NCI-H2227 (cell line): ENCODE data around the gene ABCA2.

Experiments used
- DNase-seq: peaks from one replicate; lab custom pipeline; 2025; ENCODE audit not compliant: unreplicated experiment; lab: John Stamatoyannopoulos, UW

ABCA2 gene

DNA sequence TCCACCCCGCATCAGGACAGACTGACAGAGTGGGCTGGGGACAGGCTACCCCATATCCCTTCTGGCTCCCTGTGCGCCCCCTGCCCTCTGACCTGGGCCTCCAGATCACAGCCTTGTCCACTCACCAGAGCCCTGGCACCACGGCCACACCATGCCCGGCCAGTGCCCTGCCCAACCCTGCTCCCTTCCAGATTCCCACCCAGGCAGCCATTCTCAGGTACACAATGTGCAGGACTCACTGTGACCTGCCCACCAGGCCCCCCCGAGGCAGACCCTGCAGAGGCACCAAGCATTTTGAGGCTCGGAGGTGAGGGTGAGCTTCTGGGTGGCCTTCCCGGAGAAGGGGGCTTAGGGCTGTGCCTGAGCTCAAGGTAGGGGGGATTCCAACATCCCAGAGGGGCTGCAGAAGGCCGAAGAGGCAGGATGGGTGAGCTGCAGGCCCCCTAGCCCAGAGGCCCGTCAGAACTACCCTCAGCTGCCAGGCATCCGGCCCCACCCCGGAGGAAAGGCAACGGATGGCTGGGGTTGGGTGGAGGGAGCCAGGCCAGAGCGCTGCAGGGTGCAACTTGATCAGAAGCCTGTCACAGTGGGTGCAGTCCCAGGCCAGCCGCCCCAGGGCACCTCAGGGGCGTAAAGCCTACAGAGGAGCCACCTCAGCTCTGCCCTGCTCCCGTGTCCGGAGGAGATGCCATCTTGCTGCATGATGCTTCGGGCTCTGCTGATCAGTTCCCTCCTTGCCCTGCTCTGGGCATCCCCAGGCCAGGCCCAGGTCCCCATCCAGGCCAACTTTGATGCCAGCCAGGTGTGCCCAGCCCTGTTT is 45.6 kb downstream of the ABCA2 start, which contains the start of gene LCNL1:
Gene LCNL1, plus strand, starts transcription at position 762 of the 820 bp plus-strand sequence. CDS start 594 bp downstream, outside the sequence.
- no peak for DNase-seq

DNA sequence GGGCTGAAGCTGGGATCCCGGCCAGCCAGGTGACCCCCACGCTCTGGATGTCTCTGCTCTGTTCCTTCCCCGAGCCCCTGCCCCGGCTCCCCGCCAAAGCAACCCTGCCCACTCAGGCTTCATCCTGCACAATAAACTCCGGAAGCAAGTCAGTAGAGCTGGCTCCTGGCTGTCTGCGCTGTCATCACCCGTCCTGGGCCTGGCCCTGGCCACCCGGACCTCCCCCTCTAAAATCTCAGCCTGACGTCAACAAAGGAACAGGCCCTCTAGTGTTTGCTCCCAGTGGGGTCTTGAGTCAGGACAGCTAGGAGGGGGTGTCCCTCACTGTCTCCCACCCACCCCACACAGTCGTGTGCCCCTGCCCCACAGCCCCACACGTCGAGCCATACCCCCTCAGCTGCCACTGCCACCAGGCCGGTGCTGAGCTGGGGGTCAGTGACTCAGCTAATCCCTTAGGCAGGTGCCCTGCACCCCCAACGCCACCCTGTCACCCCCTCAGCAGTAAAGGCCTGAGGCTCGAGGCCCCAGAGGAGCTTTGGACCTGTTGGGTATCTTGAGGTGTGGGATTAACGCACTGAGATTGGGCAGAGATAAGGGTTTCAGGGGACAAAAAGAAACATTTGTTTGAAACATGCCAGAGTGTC is 46.3 kb downstream of the ABCA2 start:
- DNase-seq: no peak

DNA sequence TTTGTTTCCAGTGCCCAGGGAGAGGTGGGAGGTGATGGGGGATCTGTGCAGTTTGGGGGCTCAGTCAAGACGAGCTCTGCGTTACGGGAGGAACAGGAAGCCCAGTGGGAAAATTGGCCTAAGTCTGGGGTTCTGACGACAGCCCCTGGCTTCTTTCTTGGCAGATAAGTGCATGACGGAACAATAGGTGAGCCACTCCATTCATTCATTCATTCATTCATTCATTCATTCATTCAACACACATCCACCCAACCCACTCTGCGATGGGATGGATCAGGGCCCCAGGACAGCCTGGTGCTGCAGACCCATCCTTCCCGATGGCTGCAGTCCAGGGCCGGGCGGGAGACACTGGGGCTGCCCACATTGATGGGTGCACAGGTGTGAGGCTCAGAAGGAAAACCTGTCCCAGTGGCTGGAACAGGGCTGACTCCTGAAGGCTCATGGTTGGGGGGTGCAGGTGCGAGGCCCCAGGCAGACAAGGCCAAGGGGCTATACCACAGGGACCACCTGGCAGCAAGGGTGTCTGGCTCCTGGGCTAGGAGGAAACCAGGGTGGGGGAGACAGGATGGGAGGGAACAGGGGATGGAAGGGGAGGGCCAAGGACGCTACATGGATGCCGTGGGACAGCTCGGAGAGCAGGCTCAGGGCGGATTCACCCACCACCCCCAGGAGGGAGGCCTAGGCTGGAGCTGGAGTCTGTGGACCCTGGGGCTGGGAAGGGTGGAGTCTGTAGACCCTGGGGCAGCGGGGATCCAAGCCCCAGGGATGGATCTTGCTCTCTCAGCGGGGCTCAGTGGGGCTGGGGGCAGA is 47.2 kb downstream of the ABCA2 start:
- no peak for DNase-seq

DNA sequence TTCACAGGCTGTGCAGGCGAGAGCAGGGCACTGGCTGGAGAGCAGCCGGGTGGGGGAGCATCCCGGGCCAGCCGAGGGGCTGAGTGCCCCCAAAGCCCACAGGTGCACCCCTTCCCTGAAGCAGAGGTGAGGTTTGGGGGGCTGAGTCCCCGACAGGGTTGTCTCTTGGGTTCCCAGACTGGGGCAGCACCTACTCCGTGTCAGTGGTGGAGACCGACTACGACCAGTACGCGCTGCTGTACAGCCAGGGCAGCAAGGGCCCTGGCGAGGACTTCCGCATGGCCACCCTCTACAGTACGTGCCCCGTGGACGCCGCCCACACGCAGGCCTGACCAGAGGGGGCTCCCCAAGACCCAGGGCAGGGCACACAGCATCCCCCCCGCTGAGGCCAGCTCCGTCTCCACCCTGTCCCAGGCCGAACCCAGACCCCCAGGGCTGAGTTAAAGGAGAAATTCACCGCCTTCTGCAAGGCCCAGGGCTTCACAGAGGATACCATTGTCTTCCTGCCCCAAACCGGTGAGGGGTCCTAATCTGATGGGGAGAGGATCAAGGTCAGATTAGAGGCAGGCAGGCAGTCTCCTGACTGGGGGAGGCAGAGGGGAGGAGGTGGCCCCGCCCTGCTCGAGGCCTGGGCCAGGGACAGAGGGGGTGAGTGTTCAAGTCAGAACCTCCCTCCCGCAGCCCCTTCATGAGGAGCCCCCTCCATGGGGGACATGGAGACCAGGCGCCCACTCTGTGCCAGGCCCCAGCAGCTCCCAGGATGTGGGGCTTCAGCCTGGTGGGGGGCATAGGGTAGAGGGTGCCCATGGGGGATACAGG is 48.1 kb downstream of the ABCA2 start:
- DNase-seq: no peak

DNA sequence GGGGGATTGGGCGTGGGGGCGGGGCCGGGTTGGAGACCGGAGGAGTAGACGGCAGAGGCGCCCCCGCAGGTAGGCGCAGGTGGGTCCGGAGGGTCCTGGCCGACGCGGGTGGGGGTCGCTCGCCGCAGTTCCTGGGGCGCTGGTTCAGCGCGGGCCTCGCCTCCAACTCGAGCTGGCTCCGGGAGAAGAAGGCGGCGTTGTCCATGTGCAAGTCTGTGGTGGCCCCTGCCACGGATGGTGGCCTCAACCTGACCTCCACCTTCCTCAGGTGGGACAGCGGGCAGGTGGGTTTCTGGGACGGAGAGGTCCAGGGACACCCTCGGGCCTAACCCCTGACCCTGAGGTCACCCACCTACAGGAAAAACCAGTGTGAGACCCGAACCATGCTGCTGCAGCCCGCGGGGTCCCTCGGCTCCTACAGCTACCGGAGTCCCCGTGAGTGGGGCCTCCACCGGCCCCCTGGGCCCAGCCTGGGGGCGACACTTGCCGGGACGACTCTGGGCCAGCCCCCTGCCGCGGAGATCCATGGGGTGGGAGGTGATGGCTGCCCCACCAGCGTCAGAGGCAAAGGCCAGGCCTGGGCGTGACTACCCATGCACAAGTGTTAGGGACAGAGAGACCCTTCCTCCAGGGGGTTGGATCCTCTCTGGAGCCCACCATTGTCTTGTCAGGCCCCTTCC is 49.0 kb downstream of the ABCA2 start:
- no peak for DNase-seq

DNA sequence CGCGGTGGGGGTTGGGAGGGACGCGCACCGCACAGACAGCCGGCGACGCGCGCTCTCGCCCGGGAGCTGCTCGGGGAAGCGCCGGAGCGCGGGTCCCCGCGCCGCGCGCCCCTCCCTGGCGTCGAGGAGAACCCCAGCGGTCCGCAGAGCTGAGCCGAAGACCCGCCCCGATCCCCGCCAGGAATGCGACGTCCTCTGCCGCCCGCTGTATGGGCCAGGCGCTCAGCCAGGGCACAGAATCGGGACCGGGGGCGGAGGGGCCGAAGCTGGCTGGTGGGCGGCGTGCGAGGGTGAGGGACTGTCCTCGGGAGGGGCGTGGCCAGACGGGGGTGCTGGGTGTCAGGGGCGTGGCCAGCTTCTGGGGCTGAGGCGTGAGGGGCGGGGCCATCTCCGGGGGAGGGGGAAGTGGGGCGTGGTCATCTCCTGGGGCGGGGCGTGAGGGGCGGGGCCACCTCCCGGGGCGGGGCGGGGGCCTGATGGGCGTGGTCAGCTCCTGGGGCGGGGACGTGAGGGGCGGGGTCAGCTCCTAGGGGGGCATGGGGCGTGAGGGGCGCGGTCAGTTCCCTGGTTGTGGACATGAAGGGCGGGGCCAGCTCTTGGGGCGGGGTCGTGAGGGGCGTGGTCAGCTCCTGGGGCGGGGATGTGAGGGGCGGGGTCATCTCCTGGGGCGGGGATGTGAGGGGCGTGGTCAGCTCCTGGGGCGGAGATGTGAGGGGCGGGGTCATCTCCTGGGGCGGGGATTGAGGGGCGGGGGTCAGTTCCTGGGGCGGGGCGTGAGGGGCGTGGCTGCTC is 49.8 kb downstream of the ABCA2 start:
- peak; percentile 80 for DNase-seq

DNA sequence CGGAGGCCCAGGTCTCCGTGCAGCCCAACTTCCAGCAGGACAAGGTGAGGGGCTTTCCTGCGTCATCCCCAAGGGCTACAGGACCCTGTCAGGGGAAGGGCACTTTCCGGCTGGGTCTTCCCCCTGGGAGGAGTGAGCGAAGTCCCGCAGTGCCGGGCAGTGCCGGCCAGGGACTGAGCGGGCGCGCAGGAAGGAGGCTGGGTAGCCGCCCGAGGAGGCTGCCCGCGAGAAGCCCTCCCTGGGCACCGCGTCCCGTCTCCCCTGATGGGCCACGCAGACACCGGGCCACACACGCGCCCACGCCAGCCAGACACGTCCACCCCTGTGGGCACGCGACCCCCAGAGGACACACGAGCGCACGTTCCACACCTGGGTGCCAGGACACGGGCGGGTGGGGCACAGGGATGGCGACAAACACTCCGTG is 50.4 kb downstream of the ABCA2 start:
- peak; percentile 25 for DNase-seq

DNA sequence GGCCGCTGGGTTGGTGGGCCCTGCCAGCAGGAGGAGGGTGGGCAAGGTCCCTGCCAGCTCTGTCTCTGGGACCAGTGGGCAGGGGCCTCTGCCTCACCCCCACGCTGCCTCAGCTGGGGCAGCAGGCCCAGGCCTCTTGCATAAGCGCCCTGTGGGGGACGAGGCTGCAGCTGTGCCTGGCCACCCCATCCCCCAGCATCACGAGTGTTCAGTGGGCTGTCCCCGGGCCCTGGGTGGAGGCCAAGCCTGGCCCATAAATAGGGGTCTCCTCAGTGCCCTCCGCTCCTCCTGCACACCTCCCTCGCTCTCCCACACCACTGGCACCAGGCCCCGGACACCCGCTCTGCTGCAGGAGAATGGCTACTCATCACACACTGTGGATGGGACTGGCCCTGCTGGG is 50.8 kb downstream of the ABCA2 start, which contains the start of gene PTGDS:
Gene PTGDS, plus strand, starts transcription at position 282 of the 400 bp plus-strand sequence. Its CDS starts 75 bp downstream, at position 357.
- DNase-seq: no peak

DNA sequence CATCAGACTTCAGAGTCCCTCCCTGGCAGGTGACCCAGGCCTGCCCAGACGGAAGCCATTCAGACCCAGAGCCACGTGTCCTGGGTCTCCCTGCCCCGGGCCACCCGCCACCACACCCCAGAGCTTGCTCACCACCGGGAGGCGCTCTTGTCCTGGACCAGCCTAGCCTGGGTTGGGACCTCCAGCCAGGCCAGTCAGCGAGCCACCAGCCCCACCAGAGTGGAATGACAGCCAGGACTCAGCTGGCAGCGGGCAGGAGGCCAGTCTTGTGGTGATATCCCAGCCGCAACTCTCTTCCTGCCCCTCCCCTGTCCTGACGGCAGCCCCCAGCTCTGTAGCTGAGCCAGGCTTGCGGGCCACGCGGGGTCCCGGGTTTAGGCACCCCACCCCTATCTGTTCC is 52.4 kb downstream of the ABCA2 start:
- DNase-seq: no peak

DNA sequence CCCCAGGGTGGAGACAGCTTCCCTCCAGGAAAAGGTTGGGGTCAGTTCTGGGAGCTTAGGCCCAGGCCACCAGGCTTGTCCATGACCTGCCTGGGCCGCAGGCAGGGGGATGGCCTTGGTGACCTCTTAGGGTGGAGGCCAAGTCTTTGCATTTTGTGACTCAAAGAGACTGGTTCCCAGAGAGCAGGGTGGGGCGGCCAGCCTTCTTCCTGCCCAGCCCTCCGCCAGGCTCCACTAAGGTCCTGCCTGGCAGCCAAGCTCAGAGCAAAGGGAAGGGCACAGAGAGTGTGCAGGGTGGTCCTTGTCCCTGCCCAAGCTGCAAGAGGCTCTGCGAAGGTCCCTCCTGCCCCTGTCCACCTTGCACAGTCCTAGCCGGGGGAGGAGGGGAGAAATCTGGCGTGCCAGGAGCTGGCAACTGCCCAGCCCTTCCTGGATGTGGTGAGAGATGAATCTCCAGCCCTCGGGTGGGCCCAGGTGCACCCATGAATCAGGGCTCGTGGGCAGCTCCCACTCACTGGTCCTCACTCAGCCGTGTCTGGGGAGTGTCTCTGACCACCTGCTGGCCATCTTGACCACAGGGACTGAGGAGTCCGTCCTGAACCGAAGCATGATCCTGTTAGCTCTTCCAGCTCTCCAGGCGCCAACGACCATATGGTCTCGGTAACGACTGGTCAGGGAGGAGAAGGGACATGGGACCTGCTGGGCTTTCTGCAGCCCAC is 53.1 kb downstream of the ABCA2 start:
- DNase-seq: no peak

DNA sequence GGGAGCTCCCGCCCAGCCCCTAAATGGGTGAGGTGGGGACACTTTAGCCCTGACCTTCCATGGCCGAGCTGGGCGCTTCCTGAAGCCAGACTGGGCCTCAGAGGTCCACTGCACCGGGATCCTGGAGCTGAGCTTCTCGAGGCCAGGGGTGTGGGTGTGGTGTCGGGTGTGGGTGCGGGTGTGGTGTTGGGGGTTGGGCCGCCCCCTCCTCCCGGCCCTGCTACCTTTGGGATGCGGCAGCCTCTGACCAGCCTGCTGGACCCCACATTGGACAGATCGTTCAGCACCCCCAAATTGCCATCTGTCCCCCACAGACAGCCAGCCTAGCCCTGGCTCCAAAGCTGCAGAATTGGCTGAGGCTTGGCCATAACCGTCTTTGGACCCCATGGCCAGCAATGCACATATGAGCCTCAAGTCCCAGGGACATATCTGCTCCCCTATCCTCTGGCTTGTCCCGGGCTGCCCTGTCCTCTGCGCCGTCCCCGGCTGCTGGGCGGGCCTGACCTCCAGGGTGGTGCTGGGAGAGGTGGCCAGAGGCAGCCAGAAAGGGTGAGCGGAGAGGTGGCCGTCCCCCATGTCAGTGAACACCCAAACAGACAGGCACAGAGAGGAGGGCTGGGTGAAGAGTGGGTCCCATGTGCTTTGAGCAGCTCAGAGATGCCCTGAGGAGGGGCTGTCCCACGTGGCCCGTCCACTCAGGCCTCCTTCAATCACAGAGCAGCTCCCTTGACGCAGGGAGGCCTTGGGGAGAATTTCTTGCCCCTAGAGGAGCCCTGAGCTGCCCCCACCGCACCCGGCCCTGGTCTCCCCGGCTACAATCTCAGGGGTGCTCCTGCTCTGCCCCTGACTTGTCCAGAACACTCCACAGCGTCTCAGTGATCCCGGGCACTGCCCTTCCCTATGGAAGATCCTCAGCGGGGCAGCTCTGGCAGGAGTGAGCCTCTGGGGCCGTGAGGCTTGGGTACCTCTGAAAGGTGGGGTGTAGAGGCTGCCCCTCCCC is 54.1 kb downstream of the ABCA2 start:
- no peak for DNase-seq

DNA sequence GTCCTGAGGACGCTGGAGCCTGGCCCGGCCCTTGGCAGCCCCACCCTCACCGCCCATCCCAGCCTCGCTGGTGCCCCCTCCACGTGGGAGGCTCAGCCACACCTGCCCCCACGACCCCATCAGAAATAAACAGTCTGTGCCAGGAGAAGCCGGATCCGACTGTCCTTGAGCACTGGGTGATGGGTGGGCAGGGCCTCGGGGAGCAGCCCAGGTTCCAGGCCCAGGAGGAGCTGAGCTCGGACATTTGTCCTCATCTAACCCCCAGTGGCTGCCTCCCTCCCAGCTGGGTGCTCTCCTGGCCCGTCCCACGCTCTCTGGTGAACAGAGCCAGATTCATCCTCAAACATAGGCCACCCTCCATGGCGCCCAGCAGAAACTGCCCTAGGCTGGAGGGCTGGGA is 55.3 kb downstream of the ABCA2 start:
- no peak for DNase-seq

DNA sequence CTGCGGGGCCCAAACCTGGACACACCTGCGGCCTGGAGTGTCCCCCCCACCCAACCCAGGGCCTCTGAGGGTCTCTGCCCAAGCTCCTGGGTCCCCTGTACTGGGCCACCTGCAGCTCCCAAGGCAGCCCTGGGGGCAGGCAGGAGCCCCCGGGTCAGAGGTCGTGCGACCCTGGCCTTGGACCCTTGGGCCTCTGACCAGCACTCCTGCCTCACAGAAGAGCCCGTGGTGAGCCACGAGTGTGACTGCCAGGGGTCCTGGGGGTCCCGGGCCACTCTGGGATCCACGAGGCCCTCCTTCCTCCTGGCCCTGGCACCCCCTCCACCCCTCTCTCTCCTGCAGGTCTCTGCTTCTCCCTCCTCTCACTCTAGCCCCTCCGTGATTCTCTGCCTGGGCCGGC is 55.7 kb downstream of the ABCA2 start:
- no peak for DNase-seq

DNA sequence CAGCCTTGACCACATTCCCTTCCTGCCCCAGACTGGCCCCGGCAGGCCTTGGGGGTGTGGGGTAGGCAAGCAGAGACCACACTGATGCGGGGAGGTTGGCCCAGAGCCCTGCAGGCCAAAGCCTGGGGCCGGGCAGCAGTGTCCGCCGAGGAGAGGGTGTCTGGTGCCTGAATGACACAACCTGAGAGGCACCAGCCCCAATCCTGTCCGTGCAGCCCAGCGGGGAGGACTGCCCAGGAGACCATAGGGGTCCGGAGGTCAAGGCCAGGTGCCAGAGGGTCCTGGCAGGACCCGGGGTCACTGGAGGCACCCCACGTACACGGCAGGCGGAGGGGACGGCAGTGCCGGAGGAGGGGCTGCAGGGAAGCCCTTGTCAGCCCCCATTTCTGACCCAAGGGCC is 56.3 kb downstream of the ABCA2 start:
- DNase-seq: no peak

DNA sequence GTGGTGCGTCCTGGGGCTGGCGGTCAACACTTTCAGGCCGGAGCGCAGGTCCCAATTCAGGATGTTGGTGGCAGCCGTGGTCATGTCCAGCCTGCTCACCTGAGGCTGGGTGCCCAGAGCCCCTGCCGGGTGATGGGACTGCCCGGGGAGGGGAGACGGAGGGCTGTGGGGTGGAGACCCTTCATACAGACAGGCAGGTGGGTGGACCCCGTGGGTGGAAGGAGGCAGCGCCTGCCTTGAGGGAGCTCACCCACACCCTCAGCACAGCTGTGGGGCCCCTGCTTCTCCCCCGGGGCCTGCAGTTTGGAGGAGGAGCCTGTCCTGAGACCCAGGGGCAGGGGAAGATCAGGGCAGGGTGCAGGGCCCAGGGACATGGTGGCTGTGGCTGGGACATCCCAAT is 57.7 kb downstream of the ABCA2 start:
- no peak for DNase-seq

DNA sequence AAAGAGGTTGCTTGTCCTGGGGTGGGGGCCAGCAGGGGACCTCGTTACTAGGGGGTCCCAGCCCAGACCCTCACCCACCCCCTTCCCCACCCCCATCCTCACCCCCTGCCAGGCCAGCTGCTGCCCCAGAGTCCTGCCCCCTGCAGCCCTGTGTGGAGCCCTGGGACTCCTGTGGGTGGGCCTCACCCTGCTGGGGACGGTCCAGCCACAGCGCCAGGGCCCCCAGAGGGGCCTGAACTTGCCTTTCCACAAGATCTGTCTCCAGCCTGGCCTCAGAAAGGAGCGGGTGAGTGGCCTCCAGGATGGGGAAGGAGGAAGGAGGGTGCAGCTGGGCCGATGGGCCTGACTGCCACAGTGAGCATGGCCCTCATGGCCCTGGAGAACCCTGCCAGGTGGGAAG is 58.3 kb downstream of the ABCA2 start:
- no peak for DNase-seq

DNA sequence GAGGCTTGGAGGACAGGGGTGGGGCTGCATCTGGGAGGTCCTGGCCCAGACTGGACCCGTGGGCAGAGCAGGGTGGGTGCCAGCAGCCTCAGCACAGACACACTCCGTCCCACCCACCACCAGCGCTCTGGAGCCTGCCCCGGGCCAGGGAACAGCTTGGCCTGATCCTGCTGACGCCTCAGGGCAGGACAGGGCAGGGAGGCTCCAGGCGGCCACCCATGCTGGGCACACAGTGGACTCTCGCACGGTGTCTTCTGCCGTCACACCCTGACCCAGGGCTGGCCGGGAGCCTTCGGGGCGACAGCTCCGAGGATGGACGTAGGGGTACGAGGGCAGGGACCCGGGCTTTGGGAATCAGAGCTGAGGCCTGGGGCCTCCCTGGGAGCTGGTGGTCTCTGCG is 58.9 kb downstream of the ABCA2 start:
- DNase-seq: no peak
